IMR-90 (cell line): Measurements from ENCODE around the gene IER3. TPM values are rescaled to one million over a fixed set of nuclear protein-coding genes. Genes with fewer than 3 reads are reported as not detected.

ENCODE experiments used
- ATAC-seq: fragments of 200-7000 bp; cut with Tn5 transposase; 2 replicates; pipeline ENCODE4 v1.9.1; 2020; ENCODE audit warnings: low read depth, mild to moderate bottlenecking, moderate library complexity
- BruUV-seq: library from RNA; stranded (reverse); fragments of 400-500 nt; replicated peaks from 2 replicates; lab custom pipeline; 2021; lab: Mats Ljungman, UMichigan
- CTCF ChIA-PET: fragments of 300-600 bp; formaldehyde crosslinking; extraction: SDS; loops from one replicate; lab custom pipeline; 2021; ENCODE audit warnings: antibody characterized with exemption; lab: Yijun Ruan, JAX
- POLR2A ChIA-PET: fragments of 300-600 bp; sonication (Branson Sonifier 250); formaldehyde crosslinking; loops from one replicate; lab custom pipeline; 2022; ENCODE audit warnings: antibody characterized with exemption; ENCODE audit not compliant: unreplicated experiment; lab: Charles Lee
- DNase-seq: peaks from one replicate; pipeline ENCODE4 v3.0.0; 2013
- H2AFZ ChIP-seq: replicated peaks from 2 replicates; pipeline ENCODE3; 2013; ENCODE audit warnings: low read length, mild to moderate bottlenecking; ENCODE audit not compliant: poor library complexity
- H2AK5ac ChIP-seq: 2 replicates; pipeline ENCODE4 v1.6.1; 2013; ENCODE audit warnings: low read depth, low read length, inconsistent platforms
- H2AK9ac ChIP-seq: replicated peaks from 2 replicates; pipeline ENCODE3; 2013; ENCODE audit warnings: mild to moderate bottlenecking, low read depth, low read length, moderate library complexity; ENCODE audit not compliant: poor library complexity
- H2BK120ac ChIP-seq: 2 replicates; pipeline ENCODE4 v1.6.1; 2013; ENCODE audit warnings: low read depth, low read length, inconsistent platforms
- H2BK15ac ChIP-seq: 3 replicates; pipeline ENCODE4 v1.6.1; 2013; ENCODE audit warnings: low read depth, low read length, inconsistent platforms
- H2BK20ac ChIP-seq: 2 replicates; pipeline ENCODE4 v1.6.1; 2013; ENCODE audit warnings: low read depth, mild to moderate bottlenecking, inconsistent platforms, low read length, moderate library complexity
- H2BK5ac ChIP-seq: 2 replicates; pipeline ENCODE4 v1.6.1; 2013; ENCODE audit warnings: mild to moderate bottlenecking, low read depth, low read length, inconsistent platforms; ENCODE audit not compliant: poor library complexity, severe bottlenecking
- H3K14ac ChIP-seq: replicated peaks from 2 replicates; pipeline ENCODE4 v1.6.1; 2013; ENCODE audit warnings: low read depth, low read length, inconsistent platforms
- H3K18ac ChIP-seq: 2 replicates; pipeline ENCODE4 v1.6.1; 2013; ENCODE audit warnings: low read depth, low read length, control low read depth
- H3K23ac ChIP-seq: 2 replicates; pipeline ENCODE4 v1.6.1; 2013; ENCODE audit warnings: low read depth, low read length, inconsistent platforms
- H3K27ac ChIP-seq: 2 replicates; pipeline ENCODE4 v1.5.1; 2013; ENCODE audit warnings: mild to moderate bottlenecking, control low read depth, low read length; ENCODE audit not compliant: insufficient read depth
- H3K27me3 ChIP-seq: 2 replicates; pipeline ENCODE4 v1.6.1; 2013; ENCODE audit warnings: low read length; ENCODE audit not compliant: control insufficient read depth, insufficient read depth
- H3K36me3 ChIP-seq: 2 replicates; pipeline ENCODE4 v1.6.1; 2013; ENCODE audit warnings: low read length, mixed read lengths; ENCODE audit not compliant: control insufficient read depth, insufficient read depth
- H3K4ac ChIP-seq: 2 replicates; pipeline ENCODE4 v1.6.1; 2013; ENCODE audit warnings: low read depth, low read length, inconsistent platforms
- H3K4me1 ChIP-seq: 2 replicates; pipeline ENCODE4 v1.6.1; 2013; ENCODE audit warnings: low read length, mixed read lengths; ENCODE audit not compliant: control insufficient read depth, insufficient read depth
- H3K4me2 ChIP-seq: 2 replicates; pipeline ENCODE4 v1.6.1; 2013; ENCODE audit warnings: low read depth, mild to moderate bottlenecking, control low read depth, low read length, moderate library complexity
- H3K4me3 ChIP-seq: 2 replicates; pipeline ENCODE4 v1.5.1; 2013; ENCODE audit warnings: low read depth, mild to moderate bottlenecking, control low read depth, low read length, moderate library complexity; ENCODE audit not compliant: insufficient read depth
- H3K56ac ChIP-seq: 2 replicates; pipeline ENCODE4 v1.6.1; 2013; ENCODE audit warnings: low read length, inconsistent platforms; ENCODE audit not compliant: insufficient read depth; ENCODE audit errors: extremely low read depth
- H3K79me1 ChIP-seq, 2 experiments: 2 replicates each; pipeline ENCODE4 v1.6.1; 2013; ENCODE audit warnings: low read length in 2 of 2, inconsistent platforms in 1 of 2, low read depth in 1 of 2
- H3K9ac ChIP-seq: 2 replicates; pipeline ENCODE4 v1.6.1; 2013; ENCODE audit warnings: low read depth, low read length, control low read depth
- H3K9me1 ChIP-seq: 2 replicates; pipeline ENCODE4 v1.6.1; 2013; ENCODE audit warnings: low read length, inconsistent platforms; ENCODE audit not compliant: insufficient read depth
- H3K9me3 ChIP-seq: 2 replicates; pipeline ENCODE4 v1.6.1; 2013; ENCODE audit warnings: low read length; ENCODE audit not compliant: control insufficient read depth, insufficient read depth
- H4K20me1 ChIP-seq: 2 replicates; pipeline ENCODE4 v1.6.1; 2013; ENCODE audit warnings: low read length, inconsistent platforms; ENCODE audit not compliant: insufficient read depth
- H4K5ac ChIP-seq: 2 replicates; pipeline ENCODE4 v1.6.1; 2013; ENCODE audit warnings: mild to moderate bottlenecking, low read depth, low read length, control low read depth
- H4K8ac ChIP-seq, 2 experiments: 2 replicates each; pipeline ENCODE4 v1.6.1; 2013; ENCODE audit warnings: low read depth in 2 of 2, low read length in 2 of 2, control low read depth in 1 of 2, inconsistent platforms in 1 of 2
- H4K91ac ChIP-seq: 2 replicates; pipeline ENCODE4 v1.6.1; 2013; ENCODE audit warnings: low read depth, low read length, inconsistent platforms; ENCODE audit not compliant: insufficient read depth
- BHLHE40 ChIP-seq: fragments of 150-350 bp; IDR thresholded peaks from 2 replicates; pipeline ENCODE4 v1.6.1; 2016; ENCODE audit warnings: mild to moderate bottlenecking, low read depth, low read length
- CEBPB ChIP-seq: IDR thresholded peaks from 2 replicates; pipeline ENCODE4 v1.6.1; 2012; ENCODE audit warnings: low read depth, low read length, improper control_type of control experiment
- CHD1 ChIP-seq: IDR thresholded peaks from 2 replicates; pipeline ENCODE4 v1.6.1; 2012; ENCODE audit warnings: low read depth, low read length, improper control_type of control experiment
- FOS ChIP-seq: fragments of 150-350 bp; IDR thresholded peaks from 2 replicates; pipeline ENCODE4 v1.6.1; 2016; ENCODE audit warnings: low read depth, low read length
- MAFK ChIP-seq: IDR thresholded peaks from 2 replicates; pipeline ENCODE4 v1.6.1; 2012; ENCODE audit warnings: low read depth, low read length, improper control_type of control experiment
- MAZ ChIP-seq: IDR thresholded peaks from 2 replicates; pipeline ENCODE4 v1.6.1; 2012; ENCODE audit warnings: low read depth, mild to moderate bottlenecking, low read length, improper control_type of control experiment, moderate library complexity, borderline replicate concordance
- MXI1 ChIP-seq: IDR thresholded peaks from 2 replicates; pipeline ENCODE4 v1.6.1; 2012; ENCODE audit warnings: low read depth, mild to moderate bottlenecking, low read length, moderate library complexity, borderline replicate concordance
- NFE2L2 ChIP-seq: fragments of 150-350 bp; IDR thresholded peaks from 2 replicates; pipeline ENCODE4 v1.6.1; 2016; ENCODE audit warnings: low read depth, mild to moderate bottlenecking, low read length
- POLR2A ChIP-seq: IDR thresholded peaks from 2 replicates; pipeline ENCODE4 v1.6.1; 2012; ENCODE audit warnings: mild to moderate bottlenecking, low read depth, low read length
- RAD21 ChIP-seq: IDR thresholded peaks from 2 replicates; pipeline ENCODE4 v1.6.1; 2012; ENCODE audit warnings: low read length, improper control_type of control experiment
- RCOR1 ChIP-seq: IDR thresholded peaks from 2 replicates; pipeline ENCODE4 v1.6.1; 2012; ENCODE audit warnings: mild to moderate bottlenecking, low read length, improper control_type of control experiment; ENCODE audit not compliant: insufficient replicate concordance
- RFX5 ChIP-seq: IDR thresholded peaks from 2 replicates; pipeline ENCODE4 v1.8.0; 2012; ENCODE audit warnings: low read depth, mild to moderate bottlenecking, low read length, moderate library complexity
- SMC3 ChIP-seq: fragments of 150-350 bp; IDR thresholded peaks from 2 replicates; pipeline ENCODE4 v1.6.1; 2016; ENCODE audit warnings: low read depth, mild to moderate bottlenecking, antibody characterized with exemption, low read length, moderate library complexity
- WGBS, 2 experiments: methylation state at CpG; one replicate each; pipeline versions ENCODE4 v1.1.5 to v1.1.7; 2013; ENCODE audit warnings: missing lambda C conversion rate in 2 of 2; ENCODE audit not compliant: insufficient read length in 1 of 2; ENCODE audit errors: extremely low coverage in 2 of 2; 5-methylcytosine and 5-hydroxymethylcytosine counted together
- dilution Hi-C: fragments of 300-500 bp; cut with HindIII; formaldehyde crosslinking; loops from one replicate; pipeline ENCODE4 v1.14.3; 2018; ENCODE audit warnings: low sequenced_read_pairs; ENCODE audit not compliant: unreplicated experiment
- in situ Hi-C: fragments of 300-500 bp; cut with MboI; formaldehyde crosslinking; loops from 3 replicates; pipeline ENCODE4 v1.14.3; 2019; ENCODE audit warnings: low sequenced_read_pairs, inconsistent platforms, mixed read lengths
- intact Hi-C: fragments of 100-400 bp; cut with micrococcal nuclease; formaldehyde crosslinking; loops from 2 replicates; pipeline ENCODE4 v1.10.0; 2022
- polyA plus RNA-seq, 3 experiments: library from polyadenylated mRNA; depleted of rRNA; stranded (reverse); fragments of >200 nt; gene quantifications; 2 replicates each; pipeline ENCODE4 v1.2.3, GENCODE V29; 2012; ENCODE audit warnings: low replicate concordance in 1 of 3
- total RNA-seq: library from RNA; depleted of rRNA; stranded (reverse); fragments of >200 nt; gene quantifications from 2 replicates; pipeline ENCODE4 v1.2.3, GENCODE V29; 2012
- TF ChIP-seq, protein P1 (sequence below): fragments of 150-350 bp; IDR thresholded peaks from 2 replicates; pipeline ENCODE4 v1.6.1; 2016; ENCODE audit warnings: low read depth, mild to moderate bottlenecking, low read length, moderate library complexity, borderline replicate concordance
- TF ChIP-seq, protein P2 (sequence below): fragments of 150-350 bp; IDR thresholded peaks from 2 replicates; pipeline ENCODE4 v1.6.1; 2017; ENCODE audit warnings: mild to moderate bottlenecking, antibody characterized with exemption, low read length, low read depth

Gene IER3
- total and polyA plus RNA-seq, 2 of the 4 experiments (the other 2 are of a cell fraction) = 38.4 to 159 TPM

DNA sequence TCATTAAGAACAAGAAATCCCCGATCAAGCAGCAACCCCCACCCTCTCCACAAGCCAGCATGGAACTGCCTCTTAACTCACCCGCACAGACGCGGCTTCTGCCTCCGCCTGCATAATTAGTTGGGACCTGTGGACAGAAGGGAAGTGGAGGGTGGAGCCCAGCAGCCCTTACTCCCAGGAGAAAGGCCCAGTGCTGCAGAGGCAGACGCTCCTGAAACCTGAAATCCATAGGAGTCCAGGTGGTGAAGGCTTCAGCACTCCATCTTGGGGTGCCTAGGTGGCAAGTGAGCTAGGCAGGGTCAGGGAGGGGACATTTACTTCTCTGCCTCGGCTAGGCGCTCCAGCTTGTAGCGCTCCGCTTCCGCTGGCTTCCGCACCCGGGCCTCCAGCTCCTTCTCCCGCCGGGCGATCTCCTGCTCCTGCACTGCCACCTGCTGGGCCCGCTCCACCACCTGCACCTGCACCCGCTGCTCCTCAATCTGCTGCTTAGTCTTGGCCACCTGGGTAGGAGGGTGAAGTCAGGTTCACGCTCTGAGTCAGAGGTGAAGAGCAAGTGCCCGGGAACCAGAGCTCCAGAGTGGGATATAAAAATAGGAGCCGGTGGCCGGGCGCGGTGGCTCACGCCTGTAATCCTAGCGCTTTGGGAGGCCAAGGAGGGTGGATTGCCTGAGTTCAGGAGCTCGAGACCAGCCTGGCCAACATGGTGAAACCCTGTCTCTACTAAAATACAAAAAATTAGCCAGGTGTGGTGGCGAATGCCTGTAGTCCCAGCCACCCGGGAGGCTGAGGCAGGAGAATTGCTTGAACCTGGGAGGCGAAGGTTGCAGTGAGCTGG lies 13.5 kb downstream of the IER3 start:
- H3K23ac ChIP-seq = no peak overlapping the region
- no peak overlapping the region for H3K9ac ChIP-seq
- H3K56ac ChIP-seq = no peak overlapping the region
- no peak overlapping the region for H2BK20ac ChIP-seq
- WGBS, 2 experiments = 73% methylated on average over 12 of the region's 30 CpGs; no CpG with 5 or more reads in 1 of the 2 experiments
- H3K14ac ChIP-seq = no peak overlapping the region
- no peak overlapping the region for H2BK5ac ChIP-seq
- peak overlapping the region; percentile 49 for H2AFZ ChIP-seq
- peaks cover 55% of the 10 kb centered on the region for H3K36me3 ChIP-seq
- ATAC-seq (no peak), DNase-seq (peak; percentile 47)
- dilution Hi-C loops (no loop called here), in situ Hi-C loops (no loop called here), intact Hi-C loops (no loop called here)
- no peak overlapping the region for H2AK5ac ChIP-seq
- no peak overlapping the region for H3K4ac ChIP-seq
- no peak overlapping the region for H4K8ac ChIP-seq
- POLR2A ChIA-PET = interaction anchor here (0.6 kb wide), 1 partner anchor 61 kb away, joined by 3 read pairs; no protein-coding TSS in a partner anchor
- peaks cover 17% of the 10 kb centered on the region for H4K20me1 ChIP-seq
- H2BK15ac ChIP-seq = no peak overlapping the region
- CTCF ChIA-PET = no interaction called here
- H3K27me3 ChIP-seq = no peaks in the 10 kb centered on the region
- H3K27ac ChIP-seq = no peak overlapping the region
- H3K4me2 ChIP-seq = no peak overlapping the region
- H3K18ac ChIP-seq = no peak overlapping the region
- no peak overlapping the region for H4K91ac ChIP-seq
- no TSS peak for BruUV-seq
- peak overlapping the region; percentile 61 for H2AK9ac ChIP-seq
- no peak overlapping the region for H3K4me3 ChIP-seq
- peaks cover 3% of the 10 kb centered on the region; the same call in 1 of the 2 replicates for H3K9me1 ChIP-seq
- H2BK120ac ChIP-seq = no peak overlapping the region
- H3K9me3 ChIP-seq = no peaks in the 10 kb centered on the region
- peaks cover 39 to 66% of the 10 kb centered on the region in 2 experiments for H3K79me1 ChIP-seq
- peaks cover under 1% of the 10 kb centered on the region; the same call in 1 of the 2 replicates for H3K4me1 ChIP-seq
- no peak overlapping the region for H4K5ac ChIP-seq
- TF ChIP-seq NFE2L2 (no peak), BHLHE40 (no peak), MXI1 (no peak), CEBPB (no peak), CHD1 (no peak), MAFK (no peak), MAZ (no peak), RFX5 (no peak), RAD21 (peak; percentile 43), SMC3 (0 out of 2 replicates have a peak, but pooled peaks have one; percentile 7), FOS (no peak), POLR2A (no peak), RCOR1 (no peak)
- TF ChIP-seq, protein P1, sequence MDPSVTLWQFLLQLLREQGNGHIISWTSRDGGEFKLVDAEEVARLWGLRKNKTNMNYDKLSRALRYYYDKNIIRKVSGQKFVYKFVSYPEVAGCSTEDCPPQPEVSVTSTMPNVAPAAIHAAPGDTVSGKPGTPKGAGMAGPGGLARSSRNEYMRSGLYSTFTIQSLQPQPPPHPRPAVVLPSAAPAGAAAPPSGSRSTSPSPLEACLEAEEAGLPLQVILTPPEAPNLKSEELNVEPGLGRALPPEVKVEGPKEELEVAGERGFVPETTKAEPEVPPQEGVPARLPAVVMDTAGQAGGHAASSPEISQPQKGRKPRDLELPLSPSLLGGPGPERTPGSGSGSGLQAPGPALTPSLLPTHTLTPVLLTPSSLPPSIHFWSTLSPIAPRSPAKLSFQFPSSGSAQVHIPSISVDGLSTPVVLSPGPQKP = no peak
- TF ChIP-seq, protein P2, sequence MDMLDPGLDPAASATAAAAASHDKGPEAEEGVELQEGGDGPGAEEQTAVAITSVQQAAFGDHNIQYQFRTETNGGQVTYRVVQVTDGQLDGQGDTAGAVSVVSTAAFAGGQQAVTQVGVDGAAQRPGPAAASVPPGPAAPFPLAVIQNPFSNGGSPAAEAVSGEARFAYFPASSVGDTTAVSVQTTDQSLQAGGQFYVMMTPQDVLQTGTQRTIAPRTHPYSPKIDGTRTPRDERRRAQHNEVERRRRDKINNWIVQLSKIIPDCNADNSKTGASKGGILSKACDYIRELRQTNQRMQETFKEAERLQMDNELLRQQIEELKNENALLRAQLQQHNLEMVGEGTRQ = no peak
